H1 (cell line): ENCODE results near the gene HDAC8.

Source experiments
- POLR2A ChIP-seq, 2 experiments: IDR thresholded peaks; 1 replicate in 1 of 2; 2 replicates in 1 of 2; pipeline ENCODE4 v1.6.1; 2011; ENCODE audit warnings: low read depth in 2 of 2, low read length in 2 of 2, mild to moderate bottlenecking in 2 of 2; ENCODE audit errors: control extremely low read depth in 1 of 2
- POLR2AphosphoS5 ChIP-seq: IDR thresholded peaks from 2 replicates; pipeline ENCODE4 v1.6.1; 2011; ENCODE audit warnings: low read depth, low read length
- RFX5 ChIP-seq: IDR thresholded peaks from 2 replicates; pipeline ENCODE4 v1.6.1; 2011; ENCODE audit warnings: low read depth, low read length, improper control_type of control experiment, borderline replicate concordance
- SAP30 ChIP-seq: fragments of 300-600 bp; sonication (generic); IDR thresholded peaks from 2 replicates; pipeline ENCODE4 v1.7.1; 2012; ENCODE audit warnings: low read length, moderate library complexity, mild to moderate bottlenecking, inconsistent platforms; ENCODE audit not compliant: insufficient read depth, insufficient replicate concordance

- TF ChIP-seq SAP30 (no peak), POLR2A (IDR thresholded peaks at IDR 0.05; ENCODE audit: control extremely low read depth in 1 of 2, low read depth in 2 of 2, low read length in 2 of 2) (no peak), RFX5 (no peak), POLR2AphosphoS5 (no peak)
Measured at GRCh38 chrX:72468607-72469006, 104.0 kb downstream of the HDAC8 start.
